HL-60 (cell line): ENCODE measurements around the gene RNFT2.
A peak's percentile ranks its signal among the peaks of the same experiment; 100 is the strongest.

Experiments used
- DNase-seq, 2 experiments: peaks; one replicate each; pipeline ENCODE4 v3.0.0-alpha.2; 2010 to 2020; ENCODE audit warnings: low read depth in 1 of 2, low spot score in 1 of 2
- H3K27ac ChIP-seq: fragments of 250-450 bp; sonication (Bioruptor Pico); replicated peaks from 2 replicates; pipeline ENCODE4 v1.5.1; 2020; ENCODE audit warnings: mild to moderate bottlenecking, moderate library complexity
- H3K27me3 ChIP-seq: fragments of 250-450 bp; sonication (Bioruptor Pico); 2 replicates; pipeline ENCODE4 v1.5.1; 2021; ENCODE audit warnings: mild to moderate bottlenecking, moderate library complexity; ENCODE audit not compliant: insufficient read depth, poor library complexity, severe bottlenecking
- H3K4me3 ChIP-seq: replicated peaks from 2 replicates; pipeline ENCODE4 v1.5.1; 2011; ENCODE audit warnings: mild to moderate bottlenecking, control low read depth, low read length; ENCODE audit not compliant: insufficient read depth
- CTCF ChIP-seq: IDR thresholded peaks from one replicate; pipeline ENCODE4 v1.5.1; 2011; ENCODE audit warnings: low read length, control low read depth, inconsistent platforms; ENCODE audit not compliant: insufficient read depth
- GABPA ChIP-seq: IDR thresholded peaks from 2 replicates; pipeline ENCODE4 v1.6.1; 2012; ENCODE audit warnings: low read depth
- POLR2AphosphoS5 ChIP-seq: IDR thresholded peaks from 2 replicates; pipeline ENCODE4 v1.6.1; 2012; ENCODE audit warnings: low read depth
- REST ChIP-seq: IDR thresholded peaks from 2 replicates; pipeline ENCODE4 v1.6.1; 2012; ENCODE audit warnings: low read depth; ENCODE audit not compliant: insufficient replicate concordance
- SPI1 ChIP-seq: IDR thresholded peaks from 2 replicates; pipeline ENCODE4 v1.6.1; 2012; ENCODE audit warnings: low read depth, mild to moderate bottlenecking, borderline replicate concordance
- long read RNA-seq: library from polyadenylated mRNA; unstranded; transcript quantifications from one replicate; pipeline ENCODE4 v2.0.0, GENCODE V29; 2020

RNFT2 gene
- long read RNA-seq = 0 reads

- DNase-seq = peak; percentile 98 to 100
- H3K27ac ChIP-seq = no peak within 1 kb of the TSS
- no peak for TF ChIP-seq POLR2AphosphoS5
- no peak; the same call in 1 of the 2 replicates for TF ChIP-seq SPI1
- TF ChIP-seq REST = no peak
- no peak for TF ChIP-seq CTCF
- TF ChIP-seq GABPA = no peak
- no peaks in the 10 kb centered on the region for H3K27me3 ChIP-seq
- peak within 1 kb of the TSS; percentile 94 for H3K4me3 ChIP-seq
Measured at GRCh38 chr12:116737774-116738657, at the start of gene RNFT2, which contains the start of gene SPRING1. RNFT2 (plus strand) TSS chr12:116738315; CDS start chr12:116740498, 2,183 bp downstream. SPRING1 (minus strand) TSS chr12:116738069; CDS start chr12:116737900, 169 bp downstream.

- TF ChIP-seq CTCF (no peak), SPI1 (peak; percentile 27; the same call in 1 of the 2 replicates), REST (no peak), GABPA (no peak), POLR2AphosphoS5 (no peak)
- Histone ChIP-seq H3K27ac (no peak overlapping the region), H3K27me3 (no peaks in the 10 kb centered on the region), H3K4me3 (no peak overlapping the region)
- DNase-seq = no peak
Measured at GRCh38 chr12:116689521-116689920, 48.6 kb upstream of the RNFT2 start.

- H3K27me3 ChIP-seq = no peaks in the 10 kb centered on the region
- no peak for DNase-seq
- TF ChIP-seq POLR2AphosphoS5 (no peak), GABPA (no peak), REST (no peak), SPI1 (no peak), CTCF (no peak)
- H3K27ac ChIP-seq = no peak overlapping the region
- no peak overlapping the region for H3K4me3 ChIP-seq
Measured at GRCh38 chr12:116689979-116690744, 48.0 kb upstream of the RNFT2 start.
